Fibroblast of lung (primary cell): ENCODE data around the gene CD200R1L. TPM values are rescaled to one million over a fixed set of nuclear protein-coding genes. Genes with fewer than 3 reads are reported as not detected.

Experiments
- DNase-seq, 2 donors: peaks; one replicate each; pipeline versions ENCODE4 v3.0.0 to v3.0.0-alpha.2; 2010; ENCODE audit warnings: low read depth in 2 of 2
- H2AFZ ChIP-seq: 2 replicates; pipeline ENCODE4 v1.5.1; 2012; ENCODE audit warnings: low read length, control low read depth, inconsistent platforms
- H3K27ac ChIP-seq: 2 replicates; pipeline ENCODE4 v1.5.1; 2011; ENCODE audit warnings: low read length, control low read depth; ENCODE audit not compliant: insufficient read depth
- H3K27me3 ChIP-seq: 2 replicates; pipeline ENCODE4 v1.5.1; 2011; ENCODE audit warnings: mild to moderate bottlenecking, low read length; ENCODE audit not compliant: control insufficient read depth, insufficient read depth
- H3K36me3 ChIP-seq: 2 replicates; pipeline ENCODE4 v1.5.1; 2011; ENCODE audit warnings: low read length; ENCODE audit not compliant: control insufficient read depth, insufficient read depth
- H3K4me1 ChIP-seq: 2 replicates; pipeline ENCODE4 v1.5.1; 2011; ENCODE audit warnings: low read length; ENCODE audit not compliant: control insufficient read depth, insufficient read depth; ENCODE audit errors: extremely low read depth
- H3K4me2 ChIP-seq: 2 replicates; pipeline ENCODE4 v1.5.1; 2011; ENCODE audit warnings: low read length, control low read depth; ENCODE audit not compliant: insufficient read depth; ENCODE audit errors: extremely low read depth
- H3K4me3 ChIP-seq, 4 experiments: fragments of 200-600 bp in 1 of 4; sonication (generic) in 1 of 4; replicated peaks in 1 of 4; 2 replicates each; pipeline ENCODE4 v1.5.1; 2011 to 2016; ENCODE audit warnings: low read length in 4 of 4, low read depth in 3 of 4, mild to moderate bottlenecking in 3 of 4, control low read depth in 2 of 4, inconsistent platforms in 1 of 4, mixed read lengths in 1 of 4; ENCODE audit not compliant: insufficient read depth in 1 of 4; ENCODE audit errors: control extremely low read depth in 1 of 4
- H3K79me2 ChIP-seq: 2 replicates; pipeline ENCODE4 v1.5.1; 2012; ENCODE audit warnings: mild to moderate bottlenecking, low read length, inconsistent platforms; ENCODE audit not compliant: control insufficient read depth, insufficient read depth
- H3K9ac ChIP-seq: 2 replicates; pipeline ENCODE4 v1.5.1; 2011; ENCODE audit warnings: mild to moderate bottlenecking, low read length, control low read depth; ENCODE audit not compliant: insufficient read depth
- H3K9me3 ChIP-seq: 2 replicates; pipeline ENCODE4 v1.5.1; 2012; ENCODE audit warnings: low read depth, low read length; ENCODE audit not compliant: control insufficient read depth, insufficient read depth
- H4K20me1 ChIP-seq: 2 replicates; pipeline ENCODE4 v1.5.1; 2011; ENCODE audit warnings: low read length; ENCODE audit not compliant: control insufficient read depth, insufficient read depth; ENCODE audit errors: extremely low read depth
- EZH2 ChIP-seq: IDR thresholded peaks from 2 replicates; pipeline ENCODE4 v1.5.1; 2012; ENCODE audit warnings: low read length, control low read depth, mild to moderate bottlenecking; ENCODE audit errors: missing control alignments
- polyA plus RNA-seq, 2 donors: library from polyadenylated mRNA; depleted of rRNA in 1 of 2; stranded (reverse) in 1 of 2; unstranded in 1 of 2; fragments of >200 nt; gene quantifications; 2 replicates each; pipeline ENCODE4 v1.2.1, GENCODE V29; 2011 to 2012; ENCODE audit warnings: missing spikeins in 1 of 2
- total RNA-seq: library from RNA; depleted of rRNA; stranded (reverse); fragments of >200 nt; gene quantifications from 2 replicates; pipeline ENCODE4 v1.2.1, GENCODE V29; 2014
- TF ChIP-seq, protein P1 (sequence below), 2 donors: IDR thresholded peaks in 1 of 2; conservative IDR thresholded peaks in 1 of 2; 1 replicate in 1 of 2; 2 replicates in 1 of 2; pipeline ENCODE4 v1.5.1; 2011 to 2012; ENCODE audit warnings: low read length in 2 of 2, control low read depth in 1 of 2, inconsistent platforms in 1 of 2, low read depth in 1 of 2, mild to moderate bottlenecking in 1 of 2

CD200R1L gene
- total and polyA plus RNA-seq, 2 donors (not counting 1 experiment from before 2014, with no cell fraction given), result not detected

DNA sequence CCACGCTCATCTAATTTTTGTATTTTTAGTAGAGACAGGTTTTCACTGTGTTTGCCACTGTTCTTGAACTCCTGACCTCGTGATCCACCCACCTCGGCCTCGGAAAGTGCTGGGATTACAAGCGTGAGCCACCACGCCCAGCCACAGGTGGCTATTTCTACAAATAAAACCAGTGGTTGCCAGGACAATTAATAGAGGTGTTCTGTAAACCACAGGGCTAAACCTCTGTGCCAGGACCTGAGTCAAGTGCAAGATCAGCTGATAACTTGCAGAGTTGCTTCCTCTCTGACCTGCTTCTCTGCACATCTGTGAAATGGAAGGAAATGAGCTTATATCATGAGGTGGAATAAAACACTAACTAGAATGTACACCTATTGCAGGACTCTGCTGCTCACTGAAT is 72.8 kb downstream of the CD200R1L start:
- peaks cover 41% of the 10 kb centered on the region for H3K4me1 ChIP-seq
- H3K9ac ChIP-seq, result no peak overlapping the region
- DNase-seq, result peak in 1 of 2 donors; percentile 78
- no peaks in the 10 kb centered on the region for H3K27me3 ChIP-seq
- no peak for TF ChIP-seq EZH2
- TF ChIP-seq, protein P1, sequence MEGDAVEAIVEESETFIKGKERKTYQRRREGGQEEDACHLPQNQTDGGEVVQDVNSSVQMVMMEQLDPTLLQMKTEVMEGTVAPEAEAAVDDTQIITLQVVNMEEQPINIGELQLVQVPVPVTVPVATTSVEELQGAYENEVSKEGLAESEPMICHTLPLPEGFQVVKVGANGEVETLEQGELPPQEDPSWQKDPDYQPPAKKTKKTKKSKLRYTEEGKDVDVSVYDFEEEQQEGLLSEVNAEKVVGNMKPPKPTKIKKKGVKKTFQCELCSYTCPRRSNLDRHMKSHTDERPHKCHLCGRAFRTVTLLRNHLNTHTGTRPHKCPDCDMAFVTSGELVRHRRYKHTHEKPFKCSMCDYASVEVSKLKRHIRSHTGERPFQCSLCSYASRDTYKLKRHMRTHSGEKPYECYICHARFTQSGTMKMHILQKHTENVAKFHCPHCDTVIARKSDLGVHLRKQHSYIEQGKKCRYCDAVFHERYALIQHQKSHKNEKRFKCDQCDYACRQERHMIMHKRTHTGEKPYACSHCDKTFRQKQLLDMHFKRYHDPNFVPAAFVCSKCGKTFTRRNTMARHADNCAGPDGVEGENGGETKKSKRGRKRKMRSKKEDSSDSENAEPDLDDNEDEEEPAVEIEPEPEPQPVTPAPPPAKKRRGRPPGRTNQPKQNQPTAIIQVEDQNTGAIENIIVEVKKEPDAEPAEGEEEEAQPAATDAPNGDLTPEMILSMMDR (conservative IDR thresholded peaks at IDR 0.05 in 1 of 2, IDR thresholded peaks at IDR 0.05 in 1 of 2; ENCODE audit: low read depth in 1 of 2, low read length in 2 of 2), result no peak
- no peaks in the 10 kb centered on the region for H4K20me1 ChIP-seq
- H3K27ac ChIP-seq, result peak overlapping the region; percentile 82
- H3K9me3 ChIP-seq, result no peaks in the 10 kb centered on the region
- H3K4me3 ChIP-seq, result no peak overlapping the region
- no peaks in the 10 kb centered on the region for H3K36me3 ChIP-seq
- no peak overlapping the region for H2AFZ ChIP-seq
- H3K79me2 ChIP-seq, result no peaks in the 10 kb centered on the region
- no peak overlapping the region for H3K4me2 ChIP-seq

DNA sequence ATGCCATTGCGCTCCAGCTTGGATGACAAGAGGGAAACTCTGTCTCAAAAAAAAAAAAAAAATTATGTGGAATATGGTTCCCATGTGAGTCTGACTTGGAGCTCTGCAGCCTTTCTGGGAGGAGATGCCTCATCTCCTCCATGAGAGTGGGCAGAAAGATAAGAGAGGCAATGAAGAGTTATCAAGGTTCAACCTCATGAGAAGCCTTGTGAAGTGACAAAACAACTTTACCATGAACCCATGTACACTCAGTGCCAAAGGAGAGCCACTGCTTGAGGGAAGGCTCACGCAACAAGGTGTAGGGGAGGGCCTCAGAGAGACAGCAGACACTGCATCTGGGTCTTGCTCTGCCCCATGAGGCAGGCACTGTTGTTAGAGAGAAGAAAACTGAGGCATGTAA is 75.7 kb downstream of the CD200R1L start:
- no peak for DNase-seq
- H3K27ac ChIP-seq, result no peak overlapping the region
- no peaks in the 10 kb centered on the region for H4K20me1 ChIP-seq
- H3K36me3 ChIP-seq, result no peaks in the 10 kb centered on the region
- H2AFZ ChIP-seq, result no peak overlapping the region
- no peak overlapping the region for H3K4me3 ChIP-seq
- no peak overlapping the region for H3K9ac ChIP-seq
- no peak for TF ChIP-seq EZH2
- TF ChIP-seq, protein P1 (conservative IDR thresholded peaks at IDR 0.05 in 1 of 2, IDR thresholded peaks at IDR 0.05 in 1 of 2; ENCODE audit: low read depth in 1 of 2, low read length in 2 of 2), result no peak
- H3K9me3 ChIP-seq, result no peaks in the 10 kb centered on the region
- H3K79me2 ChIP-seq, result no peaks in the 10 kb centered on the region
- H3K4me1 ChIP-seq, result peaks cover 23% of the 10 kb centered on the region
- H3K27me3 ChIP-seq, result no peaks in the 10 kb centered on the region
- H3K4me2 ChIP-seq, result no peak overlapping the region

DNA sequence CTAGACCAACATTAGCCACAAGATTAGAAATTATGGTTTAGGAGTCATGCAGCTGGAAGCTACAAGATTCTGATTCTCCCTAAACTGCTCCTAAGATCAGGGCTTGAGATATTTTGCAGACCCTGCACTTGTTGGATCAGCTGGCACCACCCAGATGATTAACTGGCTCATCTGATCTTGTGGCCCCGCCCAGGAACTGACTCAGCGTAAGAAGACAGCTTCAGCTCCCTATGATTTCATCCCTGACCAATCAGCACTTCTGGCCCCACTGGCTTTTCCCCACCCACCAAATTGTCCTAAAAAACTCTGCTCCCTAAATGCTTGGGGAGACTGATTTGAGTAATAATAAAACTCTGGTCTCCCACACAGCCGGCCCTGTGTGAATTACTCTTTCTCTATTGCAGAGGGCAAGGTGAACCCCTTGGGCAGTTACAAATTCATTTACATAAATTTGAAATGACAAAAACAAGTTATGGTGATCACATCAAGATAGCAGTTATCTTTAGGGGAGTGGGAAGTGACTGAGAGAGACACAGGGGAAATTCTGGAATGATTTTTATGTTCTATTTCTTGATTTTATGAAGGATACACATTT is 76.5 kb downstream of the CD200R1L start:
- no peak overlapping the region for H3K4me2 ChIP-seq
- H3K36me3 ChIP-seq, result no peaks in the 10 kb centered on the region
- H3K4me1 ChIP-seq, result peaks cover 17% of the 10 kb centered on the region
- peak; percentile 65 to 89 for DNase-seq
- no peak overlapping the region for H3K9ac ChIP-seq
- H2AFZ ChIP-seq, result no peak overlapping the region
- H3K9me3 ChIP-seq, result no peaks in the 10 kb centered on the region
- H4K20me1 ChIP-seq, result no peaks in the 10 kb centered on the region
- H3K27ac ChIP-seq, result peak overlapping the region; percentile 13
- H3K79me2 ChIP-seq, result no peaks in the 10 kb centered on the region
- no peaks in the 10 kb centered on the region for H3K27me3 ChIP-seq
- no peak overlapping the region for H3K4me3 ChIP-seq
- TF ChIP-seq EZH2, result no peak
- TF ChIP-seq, protein P1 (conservative IDR thresholded peaks at IDR 0.05 in 1 of 2, IDR thresholded peaks at IDR 0.05 in 1 of 2; ENCODE audit: low read depth in 1 of 2, low read length in 2 of 2), result no peak
